Panc1 (cell line): ENCODE data around the gene SNX7.

ENCODE experiments used
- CTCF ChIP-seq: fragments of 450-650 bp; IDR thresholded peaks from 2 replicates; pipeline ENCODE4 v1.5.1; 2017; ENCODE audit warnings: mild to moderate bottlenecking
- SIN3A ChIP-seq: IDR thresholded peaks from 2 replicates; pipeline ENCODE4 v1.6.1; 2012; ENCODE audit warnings: low read depth, mild to moderate bottlenecking, low read length, moderate library complexity, borderline replicate concordance; ENCODE audit not compliant: insufficient read depth

GRCh38 chr1:98737835-98738234 is 76.3 kb downstream of the SNX7 start:
- TF ChIP-seq CTCF (no peak), SIN3A (no peak)
